Globus pallidus (tissue), 1 donor: ENCODE results near the gene EXOC6B.

ENCODE experiments used
- DNase-seq: peaks from one replicate; pipeline ENCODE4 v3.0.0-alpha.2; 2015; ENCODE audit warnings: low spot score

Gene EXOC6B

GRCh38 chr2:72211777-72212485 is 613.9 kb downstream of the EXOC6B start:
- DNase-seq, result no peak

GRCh38 chr2:72211350-72211749 is 614.5 kb downstream of the EXOC6B start:
- no peak for DNase-seq

GRCh38 chr2:72210470-72210869 is 615.4 kb downstream of the EXOC6B start:
- DNase-seq, result no peak

- no peak for DNase-seq
Observed at GRCh38 chr2:72208225-72208624, 617.6 kb downstream of the EXOC6B start.

GRCh38 chr2:72207334-72207733 is 618.5 kb downstream of the EXOC6B start:
- no peak for DNase-seq

GRCh38 chr2:72205504-72205881 is 620.3 kb downstream of the EXOC6B start:
- DNase-seq, result no peak

DNA sequence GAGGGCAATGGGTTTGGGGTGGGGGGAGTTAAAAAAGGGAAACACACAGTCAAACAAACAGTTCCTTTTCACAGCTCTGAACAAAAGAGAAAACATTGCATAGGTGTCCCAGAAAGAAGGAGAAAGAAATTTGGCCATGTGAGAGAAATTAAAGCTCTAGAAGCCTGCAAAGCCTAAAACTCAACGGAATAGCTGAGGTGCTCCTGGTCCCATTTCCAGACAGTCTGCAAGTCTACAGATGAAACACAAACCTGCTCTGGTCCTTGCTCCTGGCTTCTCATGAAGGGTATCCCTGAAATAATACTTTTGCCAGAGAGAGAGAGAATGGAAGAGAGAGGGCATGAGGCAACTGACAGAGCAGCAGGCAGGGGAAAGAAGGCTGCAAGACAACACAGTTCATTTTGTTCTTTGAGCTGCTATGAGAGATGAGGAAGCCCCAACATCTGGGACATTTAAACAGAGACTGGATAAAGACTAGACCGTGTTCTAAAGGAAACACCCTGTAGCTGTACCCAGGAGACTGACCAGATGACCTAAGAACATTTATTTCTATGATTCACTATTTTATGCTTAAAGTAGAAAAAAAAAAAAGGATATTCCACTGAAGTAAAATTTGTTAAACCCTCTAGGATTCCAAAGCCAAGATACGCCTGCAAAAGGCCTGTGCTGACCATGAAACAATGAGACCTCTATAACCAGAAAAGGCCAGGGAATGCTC is 620.9 kb downstream of the EXOC6B start:
- DNase-seq, result peak; percentile 20

DNA sequence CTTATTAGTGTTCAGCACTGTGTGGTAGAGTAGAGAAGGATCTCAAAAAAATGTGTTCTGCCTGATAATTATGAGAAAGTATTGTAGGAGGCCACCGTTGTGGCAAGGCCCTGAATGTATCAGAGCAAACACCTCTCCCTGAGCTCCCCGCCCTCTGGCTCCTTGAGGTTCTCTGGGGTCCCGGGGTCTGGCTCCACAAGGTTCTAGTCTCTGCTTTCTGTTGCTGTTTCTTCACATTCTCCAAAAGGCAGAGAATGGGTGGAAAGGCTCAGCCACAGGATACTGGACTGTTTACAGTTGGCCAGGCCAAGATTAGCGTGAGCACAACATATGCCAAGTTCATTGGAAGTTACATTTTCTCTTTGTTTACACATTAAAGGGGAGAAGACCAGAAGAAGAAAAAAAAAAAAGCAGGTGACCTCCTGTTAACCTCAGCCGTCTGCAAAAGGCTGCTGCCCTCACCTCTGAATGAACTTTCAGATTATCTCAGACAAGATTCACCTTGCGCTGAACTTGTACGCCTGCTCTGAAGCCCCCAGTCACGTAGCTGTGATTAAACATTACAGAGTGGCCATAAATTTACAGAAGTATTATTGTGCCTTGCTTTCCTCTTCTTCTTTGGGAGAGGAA is 621.6 kb downstream of the EXOC6B start:
- peak; percentile 6 for DNase-seq

DNA sequence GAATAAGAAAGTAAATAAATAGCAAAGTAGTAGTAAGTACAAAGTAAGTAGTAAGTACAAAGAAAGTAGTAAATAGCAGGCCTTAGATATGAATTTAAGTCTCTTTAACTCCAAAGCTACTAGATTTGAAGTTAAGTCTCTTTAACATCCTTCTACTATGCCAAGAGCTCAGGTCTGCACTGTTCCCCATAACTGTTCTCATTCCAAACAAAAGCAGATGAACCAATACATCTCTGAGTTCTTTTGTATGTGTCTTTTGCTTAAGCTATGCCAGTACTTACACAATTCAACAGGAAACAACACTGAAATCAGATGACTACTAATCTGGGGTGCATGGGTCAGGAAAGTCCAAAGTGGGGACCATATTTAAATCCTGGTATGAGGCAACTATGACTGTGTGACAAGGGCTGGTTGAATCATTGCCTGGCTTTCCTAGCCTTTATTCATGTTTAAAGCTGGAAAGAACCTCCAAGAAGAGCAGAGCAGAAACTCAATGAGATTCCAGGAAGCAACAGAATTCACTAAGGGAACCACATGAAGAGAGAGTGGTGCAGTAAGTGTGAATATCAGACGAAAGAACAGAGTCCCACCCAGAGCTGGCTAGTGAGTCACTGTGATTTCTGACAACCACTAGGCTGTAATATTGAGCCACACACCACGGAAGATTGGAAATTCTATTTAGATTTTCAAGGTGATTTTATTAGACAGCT is 627.1 kb downstream of the EXOC6B start:
- DNase-seq, result no peak

- no peak for DNase-seq
Observed at GRCh38 chr2:72193723-72194122, 632.1 kb downstream of the EXOC6B start.

DNA sequence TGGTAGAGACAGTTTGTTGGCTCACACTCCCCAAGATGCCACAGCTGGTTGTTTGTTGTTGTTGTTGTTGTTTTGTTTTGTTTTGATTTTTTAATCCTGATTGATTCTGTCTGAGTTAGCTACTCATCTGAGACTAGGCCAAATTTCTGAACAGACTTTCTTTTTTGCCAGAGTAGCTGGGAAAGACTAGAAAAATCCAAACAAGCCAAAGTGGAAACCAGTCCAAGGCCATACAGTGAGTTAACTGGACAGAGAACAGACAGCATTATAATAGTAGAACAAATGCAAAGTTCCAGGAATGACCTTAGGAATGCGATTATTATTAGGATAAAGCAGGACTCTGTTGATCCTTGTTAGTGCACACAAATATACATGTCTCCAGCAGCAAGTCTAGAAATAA is 634.4 kb downstream of the EXOC6B start:
- DNase-seq, result no peak

DNA sequence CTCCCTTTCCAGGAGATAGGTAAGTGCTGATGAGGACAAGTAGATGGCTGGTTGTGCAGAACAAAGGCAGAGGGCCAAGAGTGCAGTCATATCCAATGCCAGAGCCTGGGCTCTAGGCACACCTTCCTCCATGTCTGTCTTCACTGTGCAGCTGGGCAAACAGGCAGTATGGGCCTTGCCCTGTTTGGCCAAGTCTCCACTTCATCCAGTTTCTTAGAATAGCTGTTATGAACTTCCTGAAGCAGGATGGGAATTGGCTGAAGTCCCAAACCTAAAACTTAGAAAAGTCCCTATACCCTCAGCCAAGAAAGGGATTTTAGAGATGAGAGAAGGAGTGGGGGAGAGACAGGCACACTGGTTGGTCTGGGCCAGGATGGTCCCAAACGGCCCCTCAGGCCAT is 640.6 kb downstream of the EXOC6B start:
- no peak for DNase-seq

DNA sequence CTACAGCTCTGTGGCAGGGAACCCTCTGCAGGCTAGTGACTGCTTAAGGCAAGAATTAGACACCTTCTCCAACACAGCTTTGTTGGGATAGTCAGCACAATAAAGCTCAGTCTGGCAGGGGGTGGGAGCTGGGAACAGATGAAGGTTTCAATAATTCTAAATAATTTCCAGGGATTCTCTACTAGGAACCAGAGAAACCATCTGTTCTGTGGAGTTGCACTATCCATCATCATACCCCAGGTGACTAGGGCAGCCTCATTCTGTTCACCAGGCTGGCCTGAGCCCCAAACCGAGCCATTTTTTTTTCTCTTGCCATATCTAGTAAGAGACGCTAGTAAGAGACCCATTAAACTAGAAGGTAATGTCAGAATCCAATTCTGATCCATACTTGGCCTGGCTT is 642.4 kb downstream of the EXOC6B start:
- no peak for DNase-seq

GRCh38 chr2:72183016-72183415 is 642.8 kb downstream of the EXOC6B start:
- DNase-seq, result no peak

- DNase-seq, result no peak
Observed at GRCh38 chr2:72182547-72182946, 643.3 kb downstream of the EXOC6B start.

DNA sequence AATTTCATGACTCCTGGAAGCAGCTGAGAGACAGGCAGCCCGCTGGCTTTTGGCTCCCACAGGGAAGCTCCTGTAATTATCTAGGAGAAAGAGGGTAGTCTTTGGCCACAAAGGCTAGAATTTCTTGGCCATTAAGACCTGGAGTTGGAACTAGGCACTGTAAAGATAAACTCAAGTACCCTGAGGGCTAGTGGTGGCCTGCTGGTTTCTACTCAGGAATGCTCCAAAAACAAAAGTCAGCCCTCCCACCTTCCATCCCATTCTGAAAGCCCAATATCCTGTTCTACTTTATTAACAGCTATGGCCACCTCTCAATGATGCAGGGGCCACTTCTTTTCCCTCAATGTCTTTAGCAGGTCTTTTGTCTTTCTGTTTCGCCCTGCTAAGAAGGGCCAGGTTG is 644.2 kb downstream of the EXOC6B start:
- DNase-seq, result no peak

DNA sequence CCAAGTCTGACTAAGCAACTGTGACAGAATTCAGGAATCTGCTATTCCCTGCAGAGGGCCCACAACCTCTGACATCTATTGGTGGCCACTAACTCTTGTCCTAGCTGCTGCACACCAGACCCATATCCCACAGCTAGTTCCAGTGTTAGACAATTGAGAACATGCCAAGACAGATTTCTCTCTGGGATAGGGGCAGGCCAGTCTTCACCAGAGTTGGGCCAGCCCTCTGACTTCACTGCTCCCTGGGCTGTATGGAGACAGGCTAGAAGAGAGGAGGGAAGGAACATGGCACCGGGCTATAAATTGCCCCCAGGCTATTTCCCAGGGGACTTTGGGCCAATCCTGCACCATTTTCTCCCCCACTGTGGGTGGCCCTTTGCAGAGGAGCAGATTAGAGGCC is 645.5 kb downstream of the EXOC6B start:
- no peak for DNase-seq

DNA sequence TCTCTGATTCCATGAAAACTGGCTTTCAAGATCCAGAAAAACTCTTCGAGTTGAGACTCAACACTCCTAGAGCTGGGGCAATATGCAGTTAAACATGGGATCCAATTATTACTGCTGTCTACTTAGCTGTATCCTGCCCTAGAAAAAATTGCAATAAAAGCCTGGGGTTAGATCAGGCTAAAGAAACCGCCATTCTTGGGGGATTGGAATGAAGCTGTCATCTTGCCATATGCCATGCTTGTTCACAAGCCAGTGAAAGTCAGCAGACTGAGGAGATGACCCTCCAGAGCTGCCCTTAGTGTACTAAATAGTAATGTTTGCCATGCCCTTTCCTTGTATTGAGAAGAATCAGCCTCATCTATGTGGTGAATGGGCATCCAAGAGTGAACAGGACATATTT is 647.3 kb downstream of the EXOC6B start:
- no peak for DNase-seq

DNA sequence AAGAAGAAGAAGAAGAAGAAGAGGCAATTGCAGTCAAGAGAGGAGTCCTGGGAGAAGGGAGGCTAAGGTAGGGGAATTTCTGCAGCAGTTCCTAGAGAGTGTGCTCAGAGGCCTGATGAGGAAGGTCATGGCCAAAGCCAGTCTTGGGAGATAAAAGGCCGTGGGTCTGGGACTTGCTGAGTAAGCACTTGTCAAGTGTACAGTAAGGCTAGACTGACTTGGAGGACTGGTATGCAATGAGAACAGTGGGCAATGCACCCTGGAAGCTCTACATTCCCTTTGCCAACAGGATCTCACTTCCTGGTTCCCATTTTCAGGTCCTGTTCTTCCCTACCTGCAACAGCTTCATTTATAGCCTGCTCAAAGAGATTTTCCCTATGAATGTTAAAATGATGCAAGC is 649.6 kb downstream of the EXOC6B start:
- DNase-seq, result no peak

GRCh38 chr2:72175636-72176035 is 650.2 kb downstream of the EXOC6B start:
- DNase-seq, result no peak

- no peak for DNase-seq
Observed at GRCh38 chr2:72173640-72174321, 652.1 kb downstream of the EXOC6B start.

DNA sequence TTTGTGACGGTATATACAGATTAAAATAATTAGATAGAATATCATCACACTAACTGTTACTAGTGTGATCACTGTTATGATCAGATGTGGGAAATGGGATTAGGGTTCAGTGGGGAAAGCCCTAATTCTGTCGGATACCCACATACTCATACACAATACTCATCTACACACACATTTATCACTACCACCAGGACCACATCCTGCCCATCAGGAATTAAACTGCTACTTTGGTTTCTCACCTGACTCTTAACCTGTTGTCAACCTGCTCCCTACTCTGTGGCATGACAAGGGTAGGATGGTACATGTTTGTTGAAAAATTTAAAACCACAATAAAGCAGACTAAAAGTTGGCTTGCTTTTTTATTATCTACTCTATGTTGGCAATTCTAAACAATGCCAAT is 653.4 kb downstream of the EXOC6B start:
- no peak for DNase-seq
